ENCODE data around the gene ARL15.

DNA sequence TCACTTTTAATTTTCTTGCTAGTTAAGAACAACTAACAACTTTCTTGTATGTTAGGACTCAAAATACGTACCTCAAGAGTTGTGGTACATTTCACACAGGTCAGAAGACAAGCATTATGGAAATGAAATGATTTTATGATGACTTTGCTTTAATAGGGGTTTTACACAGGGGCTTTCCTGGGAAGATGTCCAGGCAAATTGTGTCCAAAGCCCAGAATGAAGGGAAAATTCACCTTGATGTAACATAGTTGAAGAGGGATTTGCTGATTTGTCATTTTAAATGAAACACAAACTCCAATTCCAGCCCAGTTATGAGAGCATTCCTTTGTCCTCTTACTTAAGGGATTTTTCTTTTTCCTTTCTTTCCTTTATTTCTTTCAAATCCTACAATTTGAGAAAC, 89.2 kb downstream of the ARL15 start:
- TF ChIP-seq NFYB (IDR thresholded peaks at IDR 0.05; ENCODE audit: extremely low read depth, insufficient read length) (no peak), YY1 (IDR thresholded peaks at IDR 0.05; ENCODE audit: borderline replicate concordance in 1 of 3, control insufficient read depth in 1 of 3, extremely low read depth in 1 of 3, insufficient read depth in 3 of 3, insufficient read length in 1 of 3, insufficient replicate concordance in 2 of 3, low read depth in 1 of 3, low read length in 2 of 3) (no peak), EHMT2 (IDR thresholded peaks at IDR 0.05) (no peak), COPS2 (conservative IDR thresholded peaks at IDR 0.05) (no peak), ZFP30 (CRISPR knock-in tag; IDR thresholded peaks at IDR 0.05; ENCODE audit: borderline replicate concordance) (no peak), ZNF146 (CRISPR knock-in tag; IDR thresholded peaks at IDR 0.05; ENCODE audit: unreplicated experiment) (no peak), PHF21A (IDR thresholded peaks at IDR 0.05; ENCODE audit: borderline replicate concordance, low read depth) (no peak), CBX2 (IDR thresholded peaks at IDR 0.05; ENCODE audit: insufficient read depth, low read length, poor library complexity, severe bottlenecking) (no peak), MIER1 (IDR thresholded peaks at IDR 0.05; ENCODE audit: low read depth) (no peak), POLR2AphosphoS5 (IDR thresholded peaks at IDR 0.05; ENCODE audit: control insufficient read depth, insufficient read depth, low read depth, low read length) (no peak)
- TF ChIP-seq, protein P1, sequence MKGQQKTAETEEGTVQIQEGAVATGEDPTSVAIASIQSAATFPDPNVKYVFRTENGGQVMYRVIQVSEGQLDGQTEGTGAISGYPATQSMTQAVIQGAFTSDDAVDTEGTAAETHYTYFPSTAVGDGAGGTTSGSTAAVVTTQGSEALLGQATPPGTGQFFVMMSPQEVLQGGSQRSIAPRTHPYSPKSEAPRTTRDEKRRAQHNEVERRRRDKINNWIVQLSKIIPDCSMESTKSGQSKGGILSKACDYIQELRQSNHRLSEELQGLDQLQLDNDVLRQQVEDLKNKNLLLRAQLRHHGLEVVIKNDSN (CRISPR knock-in tag; IDR thresholded peaks at IDR 0.05), result no peak
- TF ChIP-seq, protein P2, sequence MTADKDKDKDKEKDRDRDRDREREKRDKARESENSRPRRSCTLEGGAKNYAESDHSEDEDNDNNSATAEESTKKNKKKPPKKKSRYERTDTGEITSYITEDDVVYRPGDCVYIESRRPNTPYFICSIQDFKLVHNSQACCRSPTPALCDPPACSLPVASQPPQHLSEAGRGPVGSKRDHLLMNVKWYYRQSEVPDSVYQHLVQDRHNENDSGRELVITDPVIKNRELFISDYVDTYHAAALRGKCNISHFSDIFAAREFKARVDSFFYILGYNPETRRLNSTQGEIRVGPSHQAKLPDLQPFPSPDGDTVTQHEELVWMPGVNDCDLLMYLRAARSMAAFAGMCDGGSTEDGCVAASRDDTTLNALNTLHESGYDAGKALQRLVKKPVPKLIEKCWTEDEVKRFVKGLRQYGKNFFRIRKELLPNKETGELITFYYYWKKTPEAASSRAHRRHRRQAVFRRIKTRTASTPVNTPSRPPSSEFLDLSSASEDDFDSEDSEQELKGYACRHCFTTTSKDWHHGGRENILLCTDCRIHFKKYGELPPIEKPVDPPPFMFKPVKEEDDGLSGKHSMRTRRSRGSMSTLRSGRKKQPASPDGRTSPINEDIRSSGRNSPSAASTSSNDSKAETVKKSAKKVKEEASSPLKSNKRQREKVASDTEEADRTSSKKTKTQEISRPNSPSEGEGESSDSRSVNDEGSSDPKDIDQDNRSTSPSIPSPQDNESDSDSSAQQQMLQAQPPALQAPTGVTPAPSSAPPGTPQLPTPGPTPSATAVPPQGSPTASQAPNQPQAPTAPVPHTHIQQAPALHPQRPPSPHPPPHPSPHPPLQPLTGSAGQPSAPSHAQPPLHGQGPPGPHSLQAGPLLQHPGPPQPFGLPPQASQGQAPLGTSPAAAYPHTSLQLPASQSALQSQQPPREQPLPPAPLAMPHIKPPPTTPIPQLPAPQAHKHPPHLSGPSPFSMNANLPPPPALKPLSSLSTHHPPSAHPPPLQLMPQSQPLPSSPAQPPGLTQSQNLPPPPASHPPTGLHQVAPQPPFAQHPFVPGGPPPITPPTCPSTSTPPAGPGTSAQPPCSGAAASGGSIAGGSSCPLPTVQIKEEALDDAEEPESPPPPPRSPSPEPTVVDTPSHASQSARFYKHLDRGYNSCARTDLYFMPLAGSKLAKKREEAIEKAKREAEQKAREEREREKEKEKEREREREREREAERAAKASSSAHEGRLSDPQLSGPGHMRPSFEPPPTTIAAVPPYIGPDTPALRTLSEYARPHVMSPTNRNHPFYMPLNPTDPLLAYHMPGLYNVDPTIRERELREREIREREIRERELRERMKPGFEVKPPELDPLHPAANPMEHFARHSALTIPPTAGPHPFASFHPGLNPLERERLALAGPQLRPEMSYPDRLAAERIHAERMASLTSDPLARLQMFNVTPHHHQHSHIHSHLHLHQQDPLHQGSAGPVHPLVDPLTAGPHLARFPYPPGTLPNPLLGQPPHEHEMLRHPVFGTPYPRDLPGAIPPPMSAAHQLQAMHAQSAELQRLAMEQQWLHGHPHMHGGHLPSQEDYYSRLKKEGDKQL (CRISPR knock-in tag; IDR thresholded peaks at IDR 0.05; ENCODE audit: borderline replicate concordance), result no peak
- TF ChIP-seq, protein P3, sequence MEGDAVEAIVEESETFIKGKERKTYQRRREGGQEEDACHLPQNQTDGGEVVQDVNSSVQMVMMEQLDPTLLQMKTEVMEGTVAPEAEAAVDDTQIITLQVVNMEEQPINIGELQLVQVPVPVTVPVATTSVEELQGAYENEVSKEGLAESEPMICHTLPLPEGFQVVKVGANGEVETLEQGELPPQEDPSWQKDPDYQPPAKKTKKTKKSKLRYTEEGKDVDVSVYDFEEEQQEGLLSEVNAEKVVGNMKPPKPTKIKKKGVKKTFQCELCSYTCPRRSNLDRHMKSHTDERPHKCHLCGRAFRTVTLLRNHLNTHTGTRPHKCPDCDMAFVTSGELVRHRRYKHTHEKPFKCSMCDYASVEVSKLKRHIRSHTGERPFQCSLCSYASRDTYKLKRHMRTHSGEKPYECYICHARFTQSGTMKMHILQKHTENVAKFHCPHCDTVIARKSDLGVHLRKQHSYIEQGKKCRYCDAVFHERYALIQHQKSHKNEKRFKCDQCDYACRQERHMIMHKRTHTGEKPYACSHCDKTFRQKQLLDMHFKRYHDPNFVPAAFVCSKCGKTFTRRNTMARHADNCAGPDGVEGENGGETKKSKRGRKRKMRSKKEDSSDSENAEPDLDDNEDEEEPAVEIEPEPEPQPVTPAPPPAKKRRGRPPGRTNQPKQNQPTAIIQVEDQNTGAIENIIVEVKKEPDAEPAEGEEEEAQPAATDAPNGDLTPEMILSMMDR (IDR thresholded peaks at IDR 0.05 in 2 of 3, conservative IDR thresholded peaks at IDR 0.05 in 1 of 3; ENCODE audit: insufficient read depth in 2 of 3, low read depth in 1 of 3, low read length in 3 of 3), result no peak

Measured in K562 (cell line).